Activated naive CD4-positive, alpha-beta T cell treated with anti-CD3 and anti-CD28 coated beads for 36 hours (primary cell): ENCODE measurements around the gene PGRMC2. TPM values are rescaled to one million over a fixed set of nuclear protein-coding genes. Genes with fewer than 3 reads are reported as not detected.
"Not testable (repeated sequence)": the region's sequence is repeated elsewhere in the genome, so short reads cannot be mapped to it uniquely, and the experiment has no call there.

ENCODE experiments used
- CTCF ChIA-PET: fragments of 350-600 bp; sonication (Branson Sonifier 250); formaldehyde crosslinking; loops from one replicate; lab custom pipeline; 2021; ENCODE audit warnings: antibody characterized with exemption; lab: Charles Lee
- DNase-seq: peaks from one replicate; pipeline ENCODE4 v3.0.0-alpha.2; 2020
- H3K27ac Mint-ChIP-seq: one replicate; pipeline ENCODE4 v1.8.0; 2021; ENCODE audit warnings: mild to moderate bottlenecking, mixed read lengths
- H3K27me3 Mint-ChIP-seq: one replicate; pipeline ENCODE4 v1.8.0; 2021; ENCODE audit warnings: low read depth, mixed read lengths
- H3K36me3 Mint-ChIP-seq: one replicate; pipeline ENCODE4 v1.8.0; 2021; ENCODE audit warnings: low read depth, mixed read lengths
- H3K4me1 Mint-ChIP-seq: one replicate; pipeline ENCODE4 v1.8.0; 2021; ENCODE audit warnings: low read depth, mixed read lengths
- H3K4me3 Mint-ChIP-seq: one replicate; pipeline ENCODE4 v1.8.0; 2021; ENCODE audit warnings: mild to moderate bottlenecking, moderate library complexity, mixed read lengths
- H3K9me3 Mint-ChIP-seq: one replicate; pipeline ENCODE4 v1.8.0; 2021; ENCODE audit warnings: mixed read lengths
- intact Hi-C: fragments of 100-400 bp; cut with micrococcal nuclease; formaldehyde crosslinking; loops from one replicate; pipeline ENCODE4 v1.15.1; 2023
- total RNA-seq, 2 experiments: library from RNA; stranded (reverse); gene quantifications; one replicate each; pipeline ENCODE4 v1.2.3, GENCODE V29; 2021

The PGRMC2 gene
- total RNA-seq, 2 experiments from 2014 or later = 19.2 to 22.0 TPM

GRCh38 chr4:128255906-128256305, 31.7 kb downstream of the PGRMC2 start:
- CTCF ChIA-PET = no interaction called here
- no peak overlapping the region for H3K4me3 Mint-ChIP-seq
- no peaks in the 10 kb centered on the region for H3K36me3 Mint-ChIP-seq
- DNase-seq = no peak
- no peaks in the 10 kb centered on the region for H3K4me1 Mint-ChIP-seq
- peaks cover 20% of the 10 kb centered on the region for H3K27me3 Mint-ChIP-seq
- no peaks in the 10 kb centered on the region for H3K9me3 Mint-ChIP-seq
- H3K27ac Mint-ChIP-seq = no peak overlapping the region
- intact Hi-C loops = no loop called here

- CTCF ChIA-PET = no interaction called here
- no peak overlapping the region for H3K4me3 Mint-ChIP-seq
These were observed 37.6 kb downstream of the PGRMC2 start for GRCh38 chr4:128249787-128250668.

GRCh38 chr4:128247906-128248305, 39.7 kb downstream of the PGRMC2 start:
- DNase-seq = no peak
- no peak overlapping the region for H3K4me3 Mint-ChIP-seq

More at GRCh38 chr4:128249787-128250668, 37.6 kb downstream of the PGRMC2 start:
- intact Hi-C loops = no loop called here
- peaks cover 16% of the 10 kb centered on the region for H3K9me3 Mint-ChIP-seq
- no peaks in the 10 kb centered on the region for H3K4me1 Mint-ChIP-seq
- peaks cover 2% of the 10 kb centered on the region for H3K36me3 Mint-ChIP-seq
- DNase-seq = no peak
- peaks cover 15% of the 10 kb centered on the region for H3K27me3 Mint-ChIP-seq
- H3K27ac Mint-ChIP-seq = no peak overlapping the region

GRCh38 chr4:128245391-128245790, 42.2 kb downstream of the PGRMC2 start:
- Mint-ChIP-seq H3K9me3 (peaks cover 15% of the 10 kb centered on the region), H3K27me3 (peaks cover 10% of the 10 kb centered on the region)
- H3K4me3 Mint-ChIP-seq, intact Hi-C loops, DNase-seq, H3K4me1 Mint-ChIP-seq, H3K36me3 Mint-ChIP-seq, H3K27ac Mint-ChIP-seq: not testable (repeated sequence)
- CTCF ChIA-PET = interaction anchor here (1.0 kb wide), 1 partner anchor 35 kb away, joined by 3 read pairs; no protein-coding TSS in a partner anchor

More at GRCh38 chr4:128247906-128248305, 39.7 kb downstream of the PGRMC2 start:
- CTCF ChIA-PET = no interaction called here
- H3K36me3 Mint-ChIP-seq = peaks cover 2% of the 10 kb centered on the region
- intact Hi-C loops = no loop called here
- H3K4me1 Mint-ChIP-seq = no peaks in the 10 kb centered on the region
- no peak overlapping the region for H3K27ac Mint-ChIP-seq
- H3K27me3 Mint-ChIP-seq = peaks cover 10% of the 10 kb centered on the region
- H3K9me3 Mint-ChIP-seq = peaks cover 16% of the 10 kb centered on the region

GRCh38 chr4:128244379-128244778, 43.2 kb downstream of the PGRMC2 start:
- H3K27ac Mint-ChIP-seq = no peak overlapping the region
- H3K27me3 Mint-ChIP-seq = peaks cover 10% of the 10 kb centered on the region
- H3K4me3 Mint-ChIP-seq = no peak overlapping the region
- CTCF ChIA-PET = interaction anchor here (0.6 kb wide), 1 partner anchor 53 kb away, joined by 3 read pairs; no protein-coding TSS in a partner anchor
- H3K4me1 Mint-ChIP-seq = no peaks in the 10 kb centered on the region
- DNase-seq = no peak
- no peaks in the 10 kb centered on the region for H3K36me3 Mint-ChIP-seq
- intact Hi-C loops = no loop called here
- H3K9me3 Mint-ChIP-seq = peaks cover 11% of the 10 kb centered on the region

GRCh38 chr4:128242601-128243000, 45.0 kb downstream of the PGRMC2 start:
- CTCF ChIA-PET = no interaction called here
- Mint-ChIP-seq H3K9me3 (peaks cover 5% of the 10 kb centered on the region), H3K36me3 (no peaks in the 10 kb centered on the region)

GRCh38 chr4:128241981-128242380, 45.6 kb downstream of the PGRMC2 start:
- peaks cover 3% of the 10 kb centered on the region for H3K9me3 Mint-ChIP-seq
- CTCF ChIA-PET = no interaction called here
- no peaks in the 10 kb centered on the region for H3K36me3 Mint-ChIP-seq
- H3K27me3 Mint-ChIP-seq = peaks cover 10% of the 10 kb centered on the region
- intact Hi-C loops = no loop called here
- no peaks in the 10 kb centered on the region for H3K4me1 Mint-ChIP-seq
- DNase-seq = no peak
- no peak overlapping the region for H3K4me3 Mint-ChIP-seq
- no peak overlapping the region for H3K27ac Mint-ChIP-seq

More at GRCh38 chr4:128242601-128243000, 45.0 kb downstream of the PGRMC2 start:
- no peak overlapping the region for H3K4me3 Mint-ChIP-seq
- peaks cover 10% of the 10 kb centered on the region for H3K27me3 Mint-ChIP-seq
- no peak for DNase-seq
- intact Hi-C loops = no loop called here
- H3K27ac Mint-ChIP-seq = no peak overlapping the region
- no peaks in the 10 kb centered on the region for H3K4me1 Mint-ChIP-seq

- CTCF ChIA-PET = no interaction called here
These were observed 46.1 kb downstream of the PGRMC2 start for GRCh38 chr4:128241425-128241913.

GRCh38 chr4:128241019-128241418, 46.6 kb downstream of the PGRMC2 start:
- no peaks in the 10 kb centered on the region for H3K4me1 Mint-ChIP-seq
- no peaks in the 10 kb centered on the region for H3K9me3 Mint-ChIP-seq
- H3K4me3 Mint-ChIP-seq = no peak overlapping the region
- peaks cover 10% of the 10 kb centered on the region for H3K27me3 Mint-ChIP-seq
- no peak overlapping the region for H3K27ac Mint-ChIP-seq
- intact Hi-C loops = no loop called here
- CTCF ChIA-PET = no interaction called here
- no peaks in the 10 kb centered on the region for H3K36me3 Mint-ChIP-seq
- no peak for DNase-seq

More at GRCh38 chr4:128241425-128241913, 46.1 kb downstream of the PGRMC2 start:
- Mint-ChIP-seq H3K27me3 (peaks cover 10% of the 10 kb centered on the region), H3K4me3 (no peak overlapping the region), H3K9me3 (no peaks in the 10 kb centered on the region), H3K27ac (no peak overlapping the region), H3K4me1 (no peaks in the 10 kb centered on the region), H3K36me3 (no peaks in the 10 kb centered on the region)
- DNase-seq = no peak
- intact Hi-C loops = no loop called here

- intact Hi-C loops = no loop called here
- CTCF ChIA-PET = no interaction called here
- H3K36me3 Mint-ChIP-seq = no peaks in the 10 kb centered on the region
These were observed 52.8 kb downstream of the PGRMC2 start for GRCh38 chr4:128234836-128235235.

GRCh38 chr4:128232719-128233118, 54.9 kb downstream of the PGRMC2 start:
- Mint-ChIP-seq H3K4me3 (no peak overlapping the region), H3K27me3 (no peaks in the 10 kb centered on the region), H3K9me3 (no peaks in the 10 kb centered on the region), H3K36me3 (no peaks in the 10 kb centered on the region), H3K4me1 (no peaks in the 10 kb centered on the region), H3K27ac (no peak overlapping the region)
- intact Hi-C loops = no loop called here
- CTCF ChIA-PET = no interaction called here
- DNase-seq = no peak

More at GRCh38 chr4:128234836-128235235, 52.8 kb downstream of the PGRMC2 start:
- DNase-seq = no peak
- H3K9me3 Mint-ChIP-seq = no peaks in the 10 kb centered on the region
- no peaks in the 10 kb centered on the region for H3K27me3 Mint-ChIP-seq
- H3K4me3 Mint-ChIP-seq = no peak overlapping the region
- H3K4me1 Mint-ChIP-seq = no peaks in the 10 kb centered on the region
- no peak overlapping the region for H3K27ac Mint-ChIP-seq

GRCh38 chr4:128228845-128229795, 58.5 kb downstream of the PGRMC2 start:
- no peaks in the 10 kb centered on the region for H3K9me3 Mint-ChIP-seq
- H3K27me3 Mint-ChIP-seq = no peaks in the 10 kb centered on the region
- no peaks in the 10 kb centered on the region for H3K4me1 Mint-ChIP-seq
- H3K36me3 Mint-ChIP-seq = no peaks in the 10 kb centered on the region
- no peak overlapping the region for H3K4me3 Mint-ChIP-seq
- no peak overlapping the region for H3K27ac Mint-ChIP-seq
- CTCF ChIA-PET = interaction anchor here (0.6 kb wide), 1 partner anchor 396 kb away, joined by 3 read pairs; no protein-coding TSS in a partner anchor
- intact Hi-C loops = no loop called here
- DNase-seq = no peak
